IPS DF 4.7 (cell line): ENCODE measurements around the gene PPARG.
"Not testable (repeated sequence)": the region's sequence is repeated elsewhere in the genome, so short reads cannot be mapped to it uniquely, and the experiment has no call there.

Experiments used
- DNase-seq: peaks from one replicate; pipeline ENCODE4 v3.0.0-alpha.2; 2013; ENCODE audit warnings: low spot score; ENCODE audit errors: extremely low read depth

PPARG gene

GRCh38 chr3:12458901-12459300 is 170.0 kb downstream of the PPARG start:
- no peak for DNase-seq

GRCh38 chr3:12460127-12460526 is 171.3 kb downstream of the PPARG start:
- DNase-seq, result no peak

GRCh38 chr3:12461097-12461649 is 172.3 kb downstream of the PPARG start:
- no peak for DNase-seq

- no peak for DNase-seq
These were observed 173.5 kb downstream of the PPARG start for GRCh38 chr3:12462159-12462947.

- DNase-seq, result no peak
These were observed 174.8 kb downstream of the PPARG start for GRCh38 chr3:12463686-12464085.

- DNase-seq, result no peak
These were observed 175.3 kb downstream of the PPARG start for GRCh38 chr3:12464181-12464580.

GRCh38 chr3:12465151-12465835 is 176.4 kb downstream of the PPARG start:
- DNase-seq, result no peak

GRCh38 chr3:12465836-12466225 is 177.0 kb downstream of the PPARG start:
- DNase-seq, result no peak

- DNase-seq, result no peak
These were observed 178.9 kb downstream of the PPARG start for GRCh38 chr3:12467746-12468145.

GRCh38 chr3:12468276-12468675 is 179.4 kb downstream of the PPARG start:
- no peak for DNase-seq

- DNase-seq, result no peak
These were observed 179.9 kb downstream of the PPARG start for GRCh38 chr3:12468757-12469156.

- DNase-seq, result not testable (repeated sequence)
These were observed 180.4 kb downstream of the PPARG start for GRCh38 chr3:12469222-12469621.

GRCh38 chr3:12470111-12470510 is 181.2 kb downstream of the PPARG start:
- no peak for DNase-seq

- DNase-seq, result no peak
These were observed 181.8 kb downstream of the PPARG start for GRCh38 chr3:12470680-12471079.

GRCh38 chr3:12471241-12471640 is 182.4 kb downstream of the PPARG start:
- no peak for DNase-seq

GRCh38 chr3:12472000-12472610 is 183.2 kb downstream of the PPARG start:
- no peak for DNase-seq

GRCh38 chr3:12472796-12473195 is 183.9 kb downstream of the PPARG start:
- DNase-seq, result no peak

- no peak for DNase-seq
These were observed 184.6 kb downstream of the PPARG start for GRCh38 chr3:12473511-12473910.

GRCh38 chr3:12476238-12476897 is 187.5 kb downstream of the PPARG start:
- DNase-seq, result no peak

- DNase-seq, result no peak
These were observed 188.4 kb downstream of the PPARG start for GRCh38 chr3:12477256-12477655.

GRCh38 chr3:12478326-12478725 is 189.5 kb downstream of the PPARG start:
- no peak for DNase-seq

GRCh38 chr3:12479198-12479597 is 190.3 kb downstream of the PPARG start:
- not testable (repeated sequence) for DNase-seq
